Pancreas (tissue), 10 donors: ENCODE data around the gene RRBP1. TPM values are rescaled to one million over a fixed set of nuclear protein-coding genes. Genes with fewer than 3 reads are reported as not detected.
"Not testable (repeated sequence)": the region's sequence is repeated elsewhere in the genome, so short reads cannot be mapped to it uniquely, and the experiment has no call there.

ENCODE experiments used
- ATAC-seq, 4 donors: fragments of 200-7000 bp; cut with Tn5 transposase; one replicate each; pipeline versions ENCODE4 v1.8.0 to v1.9.1; 2020; ENCODE audit warnings: mild to moderate bottlenecking in 4 of 4, moderate library complexity in 4 of 4
- DNase-seq, 6 donors: peaks; one replicate each; pipeline ENCODE4 v3.0.0-alpha.2; 2020
- FAIRE-seq: peaks from 2 replicates; lab custom pipeline; 2012; peaks lifted over from hg19 to GRCh38; lab: Jason Lieb, UNC
- H3K27ac ChIP-seq, 4 donors: fragments of 200-600 bp; sonication (generic); 1 replicate in 3 of 4; 2 replicates in 1 of 4; pipeline versions ENCODE4 v1.5.0 to v1.8.0; 2020
- H3K27me3 ChIP-seq, 4 donors: fragments of 200-600 bp; one replicate each; pipeline ENCODE4 v1.8.0; 2021
- H3K36me3 ChIP-seq, 3 donors: fragments of 200-600 bp; sonication (generic) in 1 of 3; one replicate each; pipeline versions ENCODE4 v1.5.0 to v1.8.0; 2020 to 2021
- H3K4me1 ChIP-seq, 3 donors: fragments of 200-600 bp; one replicate each; pipeline ENCODE4 v1.8.0; 2021
- H3K4me3 ChIP-seq, 4 donors: fragments of 200-600 bp; sonication (generic) in 2 of 4; one replicate each; pipeline versions ENCODE4 v1.5.0 to v1.8.0; 2020 to 2021
- H3K9me3 ChIP-seq, 4 donors: fragments of 200-600 bp; one replicate each; pipeline ENCODE4 v1.8.0; 2021
- WGBS, 2 donors: extraction: QIAGEN DNeasy Blood & Tissue Kit; methylation state at CpG; one replicate each; pipeline ENCODE4 v1.1.7; 2013; 5-methylcytosine and 5-hydroxymethylcytosine counted together
- intact Hi-C, 3 donors: fragments of 100-400 bp; cut with DNase I; formaldehyde crosslinking; loops; one replicate each; pipeline versions ENCODE4 v1.11.1 to v1.14.2; 2022
- polyA plus RNA-seq, 2 donors: library from polyadenylated mRNA; stranded (reverse); fragments of 200-250 nt; gene quantifications; one replicate each; pipeline ENCODE4 v1.2.3, GENCODE V29; 2013
- total RNA-seq, 6 donors: library from RNA; stranded (reverse); fragmentation: NEBNext Ultra II Directional in 4 of 6; extraction: Animal tissue kit (Norgen Biotek cat#: 25700) in 4 of 6; gene quantifications; one replicate each; pipeline versions ENCODE4 v1.2.1 to v1.2.4, GENCODE V29; 2021 to 2023
- TF ChIP-seq, protein P1 (sequence below), 4 donors: fragments of 200-600 bp; sonication (generic) in 3 of 4; IDR thresholded peaks; one replicate each; pipeline versions ENCODE4 v1.5.0 to v1.8.0; 2021; ENCODE audit warnings: antibody characterized with exemption in 4 of 4
- donor health status: healthy with polysubstance abuse.
- donor health status: DM: no; HTN: no; CAD: no; lungs with moderate emphysema.
- donor health status: DM: no; HTN: no; CAD: no.
- donor health status: control.
- donor health status: control.
- donor health status: Bipolar disorder and iron deficiency.
- donor health status: DM: yes; HTN: yes; CAD: no.
- donor health status: DM: no; HTN: no; CAD: no.
- donor health status: DM: no; HTN: no; CAD: no.
- donor health status: DM: yes; HTN: yes; CAD: no.

Gene RRBP1
- total and polyA plus RNA-seq, 8 donors = 170 to 442 (median 348) TPM

DNA sequence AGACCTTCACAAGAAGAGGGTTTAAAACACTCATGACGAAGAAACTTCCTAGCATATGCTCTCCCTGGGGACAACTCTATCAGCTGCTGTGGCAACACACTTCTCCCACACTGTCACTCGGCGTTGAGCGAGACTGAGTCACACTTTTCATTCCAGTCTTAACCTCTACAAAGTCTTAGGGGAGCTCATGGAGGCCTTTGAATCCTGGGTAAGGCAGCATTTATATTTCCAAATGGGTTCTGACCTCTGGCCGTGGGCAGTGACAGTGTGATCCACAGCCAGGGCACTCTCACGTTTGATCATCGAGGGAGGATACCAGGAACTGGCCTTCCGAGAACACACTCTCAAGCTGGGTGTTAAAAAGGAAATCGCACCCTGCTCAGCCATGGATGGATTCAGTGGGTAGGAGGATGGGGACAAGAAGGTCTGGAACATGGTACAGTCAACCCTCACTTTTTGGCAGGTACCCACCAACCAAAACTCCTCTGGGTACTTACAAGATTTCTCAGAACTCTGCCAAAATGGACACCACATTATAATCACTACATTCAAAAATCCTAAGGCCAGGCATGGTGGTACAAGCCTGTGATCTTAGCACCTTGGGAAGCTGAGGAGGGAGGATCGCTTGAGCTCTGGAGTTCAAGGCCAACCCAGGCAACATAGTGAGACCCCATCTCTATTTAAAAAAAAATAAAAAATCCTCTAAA, 19.6 kb downstream of the RRBP1 start:
- H3K27ac ChIP-seq = peak overlapping the region in 3 of 4 donors; percentile 45 to 73 (median 64)
- H3K27me3 ChIP-seq = no peaks in the 10 kb centered on the region
- peaks cover 0 to 22% (median 15%) of the 10 kb centered on the region in 3 donors for H3K36me3 ChIP-seq
- no peaks in the 10 kb centered on the region for H3K9me3 ChIP-seq
- ATAC-seq (peak; percentile 68 to 78 (median 74)), FAIRE-seq (no peak), DNase-seq (peak in 3 of 6 donors; percentile 52 to 73 (median 66))
- 37% methylated on average over 10 of the region's 10 CpGs for WGBS, 2 donors
- TF ChIP-seq, protein P1, sequence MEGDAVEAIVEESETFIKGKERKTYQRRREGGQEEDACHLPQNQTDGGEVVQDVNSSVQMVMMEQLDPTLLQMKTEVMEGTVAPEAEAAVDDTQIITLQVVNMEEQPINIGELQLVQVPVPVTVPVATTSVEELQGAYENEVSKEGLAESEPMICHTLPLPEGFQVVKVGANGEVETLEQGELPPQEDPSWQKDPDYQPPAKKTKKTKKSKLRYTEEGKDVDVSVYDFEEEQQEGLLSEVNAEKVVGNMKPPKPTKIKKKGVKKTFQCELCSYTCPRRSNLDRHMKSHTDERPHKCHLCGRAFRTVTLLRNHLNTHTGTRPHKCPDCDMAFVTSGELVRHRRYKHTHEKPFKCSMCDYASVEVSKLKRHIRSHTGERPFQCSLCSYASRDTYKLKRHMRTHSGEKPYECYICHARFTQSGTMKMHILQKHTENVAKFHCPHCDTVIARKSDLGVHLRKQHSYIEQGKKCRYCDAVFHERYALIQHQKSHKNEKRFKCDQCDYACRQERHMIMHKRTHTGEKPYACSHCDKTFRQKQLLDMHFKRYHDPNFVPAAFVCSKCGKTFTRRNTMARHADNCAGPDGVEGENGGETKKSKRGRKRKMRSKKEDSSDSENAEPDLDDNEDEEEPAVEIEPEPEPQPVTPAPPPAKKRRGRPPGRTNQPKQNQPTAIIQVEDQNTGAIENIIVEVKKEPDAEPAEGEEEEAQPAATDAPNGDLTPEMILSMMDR (IDR thresholded peaks at IDR 0.05) = no peak
- peaks cover 42 to 66% (median 52%) of the 10 kb centered on the region in 3 donors for H3K4me1 ChIP-seq
- intact Hi-C loops = no loop called here
- H3K4me3 ChIP-seq = no peak overlapping the region

DNA sequence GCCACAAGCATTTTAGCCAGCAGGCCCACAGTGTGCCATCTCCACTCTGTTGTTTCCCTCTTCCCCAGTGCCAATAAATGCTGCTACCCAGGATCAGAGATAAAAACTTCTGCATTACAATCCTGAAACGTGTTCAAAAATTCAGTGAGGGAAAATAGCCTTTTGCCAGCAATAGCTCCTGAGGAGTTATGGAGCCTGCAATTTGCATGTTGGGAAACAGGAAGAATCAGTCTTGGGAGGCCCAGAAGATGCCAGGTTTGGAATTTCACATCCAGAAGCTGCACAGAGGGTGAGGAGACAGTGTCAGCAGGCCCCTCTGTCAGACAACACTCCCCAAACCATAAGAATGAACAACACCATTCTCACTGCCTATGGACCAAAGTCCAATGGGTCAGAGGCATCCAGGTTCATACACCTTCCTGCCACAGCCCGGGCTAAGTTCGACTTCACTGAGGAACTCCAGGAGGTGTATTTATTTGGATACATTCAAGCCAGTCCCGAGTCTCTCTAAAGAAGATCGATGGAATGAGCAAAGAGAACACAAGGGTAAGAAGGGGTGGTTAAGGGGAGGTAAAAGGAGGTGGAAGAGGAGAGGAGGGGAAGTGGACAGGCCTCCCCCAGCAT, 20.8 kb downstream of the RRBP1 start:
- Histone ChIP-seq H3K27me3 (no peaks in the 10 kb centered on the region), H3K4me1 (peaks cover 42 to 55% (median 45%) of the 10 kb centered on the region in 3 donors), H3K4me3 (no peak overlapping the region), H3K27ac (peak overlapping the region in 3 of 4 donors; percentile 45 to 73 (median 64)), H3K36me3 (peaks cover 0 to 24% (median 19%) of the 10 kb centered on the region in 3 donors), H3K9me3 (no peaks in the 10 kb centered on the region)
- TF ChIP-seq, protein P1 (IDR thresholded peaks at IDR 0.05) = no peak
- intact Hi-C loops = no loop called here
- ATAC-seq (peak in 2 of 4 donors; percentile 2 to 4), DNase-seq (peak in 3 of 6 donors; percentile 3 to 41 (median 16)), FAIRE-seq (no peak)
- WGBS, 2 donors = 20 to 26% methylated on average over 5 of the region's 5 CpGs

DNA sequence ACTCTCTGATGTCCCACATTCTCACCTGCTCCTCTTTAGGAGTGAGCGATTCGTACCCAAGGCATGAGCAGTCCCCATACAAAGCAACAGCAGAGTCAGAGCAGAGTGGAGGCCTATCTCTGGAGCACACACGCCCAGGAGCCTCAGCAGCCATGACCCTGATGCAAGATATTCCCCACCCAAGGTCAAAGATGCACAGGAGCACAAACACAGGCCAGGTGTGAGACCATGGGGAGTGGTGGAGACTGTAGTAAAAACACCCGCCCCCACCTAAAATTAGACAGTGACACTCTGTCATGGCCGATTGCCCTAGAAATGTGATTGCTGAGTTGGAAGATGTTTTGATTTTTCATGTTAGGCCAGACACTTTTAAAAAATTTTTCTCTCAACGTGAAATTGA, 21.4 kb downstream of the RRBP1 start:
- intact Hi-C loops = no loop called here
- TF ChIP-seq, protein P1 (IDR thresholded peaks at IDR 0.05) = no peak
- 46 to 52% methylated on average over 6 of the region's 6 CpGs for WGBS, 2 donors

DNA sequence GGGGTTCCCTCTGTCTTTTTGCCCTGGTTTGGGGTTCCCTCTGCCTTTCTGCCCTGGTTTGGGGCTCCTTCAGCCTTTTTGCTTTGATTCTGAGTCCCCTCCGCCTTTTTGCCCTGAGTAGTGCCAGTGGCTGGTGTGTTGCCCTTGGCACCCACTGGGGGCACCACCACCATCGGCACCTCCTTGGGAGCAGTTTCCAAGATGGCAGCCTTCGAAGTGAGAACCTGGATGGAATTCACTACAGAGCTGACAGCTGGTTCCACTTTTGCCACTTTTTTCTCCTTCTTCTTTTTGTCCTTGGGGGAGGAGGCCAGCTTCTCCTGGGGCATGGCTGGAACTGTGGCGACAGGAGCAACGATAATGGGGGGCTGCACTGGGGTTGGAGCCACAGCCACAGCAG, 22.2 kb downstream of the RRBP1 start:
- DNase-seq = peak in 1 of 6 donors; percentile 4
- ATAC-seq = no peak

More for the DNA sequence above, 21.4 kb downstream of the RRBP1 start:
- no peaks in the 10 kb centered on the region for H3K27me3 ChIP-seq
- no peak for FAIRE-seq
- H3K36me3 ChIP-seq = peaks cover 0 to 24% (median 19%) of the 10 kb centered on the region in 3 donors
- H3K4me3 ChIP-seq = no peak overlapping the region
- peak in 2 of 6 donors; percentile 1 to 11 for DNase-seq
- peaks cover 40 to 52% (median 42%) of the 10 kb centered on the region in 3 donors for H3K4me1 ChIP-seq
- H3K27ac ChIP-seq = peak overlapping the region in 3 of 4 donors; percentile 8 to 42 (median 28)
- ATAC-seq = no peak
- H3K9me3 ChIP-seq = no peaks in the 10 kb centered on the region

DNA sequence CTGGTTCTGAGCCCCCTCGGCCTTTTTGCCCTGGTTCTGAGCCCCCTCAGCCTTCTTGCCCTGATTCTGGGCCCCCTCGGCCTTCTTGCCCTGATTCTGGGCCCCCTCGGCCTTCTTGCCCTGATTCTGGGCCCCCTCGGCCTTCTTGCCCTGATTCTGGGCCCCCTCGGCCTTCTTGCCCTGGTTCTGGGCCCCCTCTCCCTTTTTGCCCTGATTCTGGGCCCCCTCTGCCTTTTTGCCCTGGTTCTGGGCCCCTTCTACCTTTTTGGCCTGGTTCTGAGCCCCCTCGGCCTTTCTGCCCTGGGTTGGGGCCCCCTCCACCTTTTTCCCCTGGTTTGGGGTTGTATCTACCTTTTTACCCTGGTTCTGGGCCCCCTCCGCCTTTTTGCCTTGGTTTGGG, 22.7 kb downstream of the RRBP1 start:
- DNase-seq, ATAC-seq, FAIRE-seq, H3K4me3 ChIP-seq, H3K9me3 ChIP-seq, H3K27me3 ChIP-seq: not testable (repeated sequence)
- WGBS, 2 donors = 89 to 94% methylated on average over 6 to 7 of the region's 7 CpGs
- Histone ChIP-seq H3K36me3 (peaks cover 0 to 24% (median 19%) of the 10 kb centered on the region in 3 donors), H3K27ac (peak overlapping the region in 2 of 4 donors; percentile 41 to 42), H3K4me1 (peaks cover 35 to 40% (median 37%) of the 10 kb centered on the region in 3 donors)
- intact Hi-C loops = loop anchor here in 1 of 3 donors (10.0 kb wide), 1 partner anchor 245 kb away; no protein-coding TSS in a partner anchor

More for the DNA sequence above, 22.2 kb downstream of the RRBP1 start:
- intact Hi-C loops = loop anchor here in 1 of 3 donors (10.0 kb wide), 1 partner anchor 245 kb away; no protein-coding TSS in a partner anchor
- H3K4me3 ChIP-seq = no peak overlapping the region
- H3K36me3 ChIP-seq = peaks cover 0 to 24% (median 19%) of the 10 kb centered on the region in 3 donors
- FAIRE-seq = no peak
- H3K27ac ChIP-seq = peak overlapping the region in 2 of 4 donors; percentile 41 to 42
- H3K27me3 ChIP-seq = no peaks in the 10 kb centered on the region
- H3K9me3 ChIP-seq = no peaks in the 10 kb centered on the region
- 75 to 88% methylated on average over 5 of the region's 5 CpGs for WGBS, 2 donors
- TF ChIP-seq, protein P1 (IDR thresholded peaks at IDR 0.05) = no peak
- peaks cover 37 to 44% (median 39%) of the 10 kb centered on the region in 3 donors for H3K4me1 ChIP-seq
